ENCODE data around the gene ANKS4B. TPM values are rescaled to one million over a fixed set of nuclear protein-coding genes. Genes with fewer than 3 reads are reported as not detected.

The ANKS4B gene
- total and polyA plus RNA-seq, 2 donors (not counting 3 experiments of a cell fraction or from before 2014, with no cell fraction given) = not detected

DNA sequence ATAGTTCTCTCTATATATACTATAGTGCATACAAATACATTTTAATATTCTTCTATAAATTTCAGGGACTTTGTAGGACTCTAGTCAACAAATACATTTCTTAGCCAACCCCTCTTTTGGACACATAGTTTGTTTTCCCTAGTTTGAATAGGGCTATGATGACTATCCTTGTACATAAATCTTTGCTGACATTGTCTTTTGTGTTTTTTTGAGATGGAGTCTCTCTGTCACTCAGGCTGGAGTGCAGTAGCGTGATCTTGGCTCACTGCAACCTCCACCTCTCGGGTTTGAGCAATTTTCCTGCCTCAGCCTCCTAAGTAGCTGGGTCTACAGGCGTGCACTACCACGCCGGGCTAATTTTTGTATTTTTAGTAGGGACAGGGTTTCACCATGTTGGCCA lies 3.3 kb downstream of the ANKS4B start:
- no peaks in the 10 kb centered on the region for H3K79me2 ChIP-seq (ENCODE audit: control insufficient read depth, insufficient read depth, low read length)
- H3K9me1 ChIP-seq (replicated peaks; ENCODE audit: control insufficient read depth, extremely low read depth, insufficient read depth, low read length) = no peaks in the 10 kb centered on the region
- intact Hi-C loops (cut with micrococcal nuclease) = no loop called here
- no peaks in the 10 kb centered on the region for H3K4me1 ChIP-seq (ENCODE audit: control insufficient read depth, extremely low read depth, insufficient read depth, low read length)
- TF ChIP-seq GATA2 (IDR thresholded peaks at IDR 0.05; ENCODE audit: insufficient read depth, insufficient read length, low read depth, low read length) = no peak
- no peak for TF ChIP-seq POLR2A (IDR thresholded peaks at IDR 0.05; ENCODE audit: low read depth, low read length)
- no peak for TF ChIP-seq CTCF (IDR thresholded peaks at IDR 0.05; ENCODE audit: extremely low read depth in 1 of 2, insufficient read depth in 1 of 2, low read depth in 1 of 2, low read length in 2 of 2)
- no peak for TF ChIP-seq EZH2 (IDR thresholded peaks at IDR 0.05; ENCODE audit: borderline replicate concordance, low read depth, low read length, severe bottlenecking)
- no peak for TF ChIP-seq FOS (IDR thresholded peaks at IDR 0.05; ENCODE audit: borderline replicate concordance, insufficient read depth, low read length)
- TF ChIP-seq MYC (IDR thresholded peaks at IDR 0.05; ENCODE audit: low read depth, low read length) = no peak
- no peak for TF ChIP-seq POLR2AphosphoS5 (IDR thresholded peaks at IDR 0.05; ENCODE audit: insufficient read depth, low read depth, low read length)
- TF ChIP-seq, protein P1, sequence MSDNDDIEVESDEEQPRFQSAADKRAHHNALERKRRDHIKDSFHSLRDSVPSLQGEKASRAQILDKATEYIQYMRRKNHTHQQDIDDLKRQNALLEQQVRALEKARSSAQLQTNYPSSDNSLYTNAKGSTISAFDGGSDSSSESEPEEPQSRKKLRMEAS (IDR thresholded peaks at IDR 0.05; ENCODE audit: insufficient read depth, insufficient read length) = no peak
- no peaks in the 10 kb centered on the region for H3K36me3 ChIP-seq (ENCODE audit: control insufficient read depth in 2 of 2, extremely low read depth in 1 of 2, insufficient read depth in 2 of 2, low read length in 2 of 2)
- no peak for DNase-seq (ENCODE audit: low read depth, low spot score)
- H3K27ac ChIP-seq (ENCODE audit: insufficient read depth, low read depth, low read length) = no peak overlapping the region
- H3K9me3 ChIP-seq (replicated peaks; ENCODE audit: control insufficient read depth, insufficient read depth, low read length) = no peaks in the 10 kb centered on the region
- H4K20me1 ChIP-seq (replicated peaks; ENCODE audit: control insufficient read depth, extremely low read depth, insufficient read depth, low read length) = no peaks in the 10 kb centered on the region
- no peak for FAIRE-seq
- ChIA-PET POLR2A (no interaction called here), CTCF (no interaction called here)
- dilution Hi-C loops (cut with MboI; ENCODE audit: extremely low pct_ligation_motif_present, low sequenced_read_pairs) = no loop called here
- no peak overlapping the region for H3K4me2 ChIP-seq (ENCODE audit: insufficient read depth, low read length)
- no peak overlapping the region for H2AFZ ChIP-seq (ENCODE audit: low read depth, low read length)
- no TSS peak for BruUV-seq (replicated peaks)
- no peak overlapping the region for H3K9ac ChIP-seq (replicated peaks; ENCODE audit: extremely low read depth, insufficient read depth, low read length)
- no peak overlapping the region for H3K4me3 ChIP-seq (replicated peaks in 1 of 3; ENCODE audit: insufficient read depth in 1 of 3, low read depth in 1 of 3, low read length in 3 of 3)
- H3K27me3 ChIP-seq (ENCODE audit: control insufficient read depth in 2 of 2, insufficient read depth in 2 of 2, low read length in 2 of 2) = peaks cover 0 to 3% of the 10 kb centered on the region in 2 experiments

Data from endothelial cell of umbilical vein (primary cell).